ENCODE results near the gene MYMX. TPM values are rescaled to one million over a fixed set of nuclear protein-coding genes. Genes with fewer than 3 reads are reported as not detected.

MYMX gene
- total RNA-seq, 2 experiments from 2014 or later = not detected

DNA sequence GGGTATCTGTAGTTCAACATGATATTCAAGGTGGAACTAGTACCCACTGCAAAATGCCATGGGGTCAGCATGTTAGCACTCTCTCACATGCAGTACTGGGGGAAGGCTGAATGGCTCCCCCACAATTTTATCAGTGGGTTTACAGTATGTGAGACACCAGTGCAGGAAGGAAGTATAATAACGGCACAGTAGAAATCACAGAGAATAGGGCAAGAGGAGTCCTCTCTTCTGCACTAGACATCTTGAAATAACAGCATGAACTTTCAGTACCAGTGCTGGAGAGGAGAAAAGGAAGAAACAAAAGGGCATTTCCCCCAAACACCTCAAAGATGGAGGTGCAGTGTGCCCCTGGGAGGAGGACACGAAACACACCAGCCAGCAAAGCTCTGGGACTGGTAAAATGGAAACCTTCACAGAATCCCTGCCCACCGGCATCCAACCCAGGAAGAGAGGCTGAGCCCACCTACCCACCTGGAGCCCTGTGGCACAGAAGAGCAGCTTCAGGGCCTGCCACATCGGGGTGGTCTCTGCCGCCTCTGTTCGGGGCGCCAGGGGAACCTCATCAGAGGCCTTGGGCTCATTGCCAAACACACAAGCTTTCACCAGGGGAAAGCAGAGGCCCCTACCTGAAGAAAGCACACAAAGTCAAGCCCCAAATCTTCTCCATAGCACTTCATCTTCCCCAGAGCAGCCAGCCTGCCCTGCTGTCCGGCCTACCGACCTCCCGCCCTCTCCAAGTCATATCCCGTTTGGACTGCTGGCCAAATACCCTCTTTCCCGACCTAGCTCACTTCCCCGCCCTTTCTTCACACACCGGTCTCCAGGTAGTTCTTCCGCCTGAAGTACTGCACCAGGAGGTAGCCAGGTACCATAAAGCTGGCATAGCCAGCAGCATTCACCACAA lies 39.4 kb downstream of the MYMX start:
- peaks cover 70% of the 10 kb centered on the region for H3K36me3 Mint-ChIP-seq
- H3K4me3 Mint-ChIP-seq = peak overlapping the region; percentile 89
- peak overlapping the region; percentile 86 for H3K27ac Mint-ChIP-seq
- H3K9me3 Mint-ChIP-seq = no peaks in the 10 kb centered on the region
- DNase-seq = peak; percentile 50
- peaks cover 6% of the 10 kb centered on the region for H3K27me3 Mint-ChIP-seq
- peaks cover 67% of the 10 kb centered on the region for H3K4me1 Mint-ChIP-seq

DNA sequence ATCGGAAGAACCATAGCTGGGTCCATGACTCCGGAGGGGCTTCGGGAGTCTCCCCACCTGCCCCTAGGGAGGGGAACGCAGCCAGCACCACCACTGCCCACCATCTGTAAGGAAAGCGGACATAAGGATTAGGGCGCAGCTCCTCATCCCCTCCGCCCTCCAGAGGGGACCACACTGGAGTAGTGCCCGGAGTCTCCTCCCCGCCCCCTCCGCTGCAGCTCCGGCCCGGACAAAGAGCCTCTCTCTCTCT lies 40.0 kb downstream of the MYMX start:
- Mint-ChIP-seq H3K4me1 (peaks cover 65% of the 10 kb centered on the region), H3K27me3 (peaks cover 6% of the 10 kb centered on the region), H3K4me3 (peak overlapping the region; percentile 89)

DNA sequence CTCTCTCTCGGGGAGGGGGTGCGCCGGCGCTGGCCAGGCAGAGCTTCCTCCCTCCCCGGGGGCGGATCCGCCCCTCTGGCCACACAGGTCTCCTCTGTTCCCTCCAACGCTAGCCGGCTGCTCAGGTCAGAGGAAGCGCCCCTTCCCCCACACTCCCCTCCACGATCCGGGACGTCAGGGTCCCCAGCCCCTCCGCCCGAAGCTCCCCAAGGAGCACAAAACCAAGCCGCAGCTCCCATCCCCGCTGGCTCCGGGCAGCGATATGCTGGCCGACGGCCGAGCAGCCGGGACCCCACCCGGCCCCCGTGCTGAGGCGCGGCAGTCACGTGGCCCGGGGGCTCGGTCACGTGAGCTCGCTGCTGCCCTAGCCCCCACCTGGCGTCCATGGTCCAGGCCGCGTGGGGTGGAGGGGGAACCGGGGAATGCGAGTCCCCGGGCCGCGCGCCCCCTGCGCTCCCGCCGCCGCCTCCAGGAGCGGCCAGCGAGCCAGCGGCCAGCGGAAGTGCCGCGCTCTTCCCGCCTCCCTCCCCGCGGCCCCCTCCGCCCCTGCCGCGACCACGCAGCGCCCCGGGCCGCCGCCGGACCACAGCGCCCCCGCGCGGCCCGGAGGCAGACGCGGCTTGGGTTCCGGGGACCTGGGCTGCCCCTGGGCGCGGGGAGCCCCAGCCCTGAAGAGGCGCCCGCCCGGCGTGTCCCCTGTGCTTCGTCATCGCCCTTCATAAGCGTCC lies 40.5 kb downstream of the MYMX start, which contains the start of gene SLC35B2:
Gene SLC35B2 (minus strand): TSS at position 504 of the 728 bp plus-strand sequence. CDS start 118 bp downstream, at position 386.
- Mint-ChIP-seq H3K27ac (peak within 1 kb of the TSS; percentile 92), H3K4me1 (peaks cover 65% of the 10 kb centered on the region), H3K36me3 (peaks cover 60% of the 10 kb centered on the region), H3K27me3 (peaks cover 6% of the 10 kb centered on the region), H3K9me3 (no peaks in the 10 kb centered on the region), H3K4me3 (peak within 1 kb of the TSS; percentile 89)
- peak; percentile 82 for DNase-seq

More for the DNA sequence above, 40.0 kb downstream of the MYMX start:
- Mint-ChIP-seq H3K27ac (peak overlapping the region; percentile 86), H3K9me3 (no peaks in the 10 kb centered on the region), H3K36me3 (peaks cover 65% of the 10 kb centered on the region)
- DNase-seq = peak; percentile 46

- H3K4me3 Mint-ChIP-seq = peak overlapping the region; percentile 80
Observed at GRCh38 chr6:44257753-44258324, 41.1 kb downstream of the MYMX start.

GRCh38 chr6:44258325-44258863 lies 41.7 kb downstream of the MYMX start:
- no peaks in the 10 kb centered on the region for H3K9me3 Mint-ChIP-seq
- H3K4me1 Mint-ChIP-seq = peaks cover 65% of the 10 kb centered on the region
- H3K36me3 Mint-ChIP-seq = peaks cover 55% of the 10 kb centered on the region
- H3K4me3 Mint-ChIP-seq = peak overlapping the region; percentile 80
- DNase-seq = no peak
- peaks cover 6% of the 10 kb centered on the region for H3K27me3 Mint-ChIP-seq
- H3K27ac Mint-ChIP-seq = peak overlapping the region; percentile 92

More at GRCh38 chr6:44257753-44258324, 41.1 kb downstream of the MYMX start:
- Mint-ChIP-seq H3K4me1 (peaks cover 65% of the 10 kb centered on the region), H3K27me3 (peaks cover 6% of the 10 kb centered on the region), H3K27ac (peak overlapping the region; percentile 92), H3K36me3 (peaks cover 55% of the 10 kb centered on the region), H3K9me3 (no peaks in the 10 kb centered on the region)
- peak; percentile 17 for DNase-seq

- H3K4me3 Mint-ChIP-seq = peak overlapping the region; percentile 80
- H3K36me3 Mint-ChIP-seq = peaks cover 54% of the 10 kb centered on the region
- DNase-seq = no peak
- H3K27ac Mint-ChIP-seq = peak overlapping the region; percentile 92
- H3K4me1 Mint-ChIP-seq = peaks cover 65% of the 10 kb centered on the region
- no peaks in the 10 kb centered on the region for H3K9me3 Mint-ChIP-seq
- peaks cover 6% of the 10 kb centered on the region for H3K27me3 Mint-ChIP-seq
Observed at GRCh38 chr6:44258921-44259320, 42.2 kb downstream of the MYMX start.

DNA sequence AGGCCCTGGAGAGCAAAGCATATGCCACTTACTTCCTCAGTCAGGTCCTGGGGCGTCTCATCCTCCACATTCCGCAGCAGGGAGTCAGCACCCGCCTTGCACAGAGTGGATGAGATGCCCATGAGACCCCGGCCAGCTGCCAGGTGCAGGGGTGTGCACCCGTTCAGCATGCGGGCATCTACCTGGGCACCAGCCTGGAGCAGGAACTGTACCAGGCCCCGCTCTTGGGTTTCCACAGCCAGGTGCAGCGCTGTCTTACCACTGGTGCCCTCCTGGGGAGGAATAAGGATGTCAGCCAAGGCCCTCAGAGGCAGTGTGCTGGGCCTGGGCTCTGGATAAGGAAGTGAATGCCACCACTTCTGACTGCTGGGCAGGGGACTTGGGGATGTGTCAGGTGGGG lies 43.3 kb downstream of the MYMX start:
- no peak for DNase-seq
- peaks cover 52% of the 10 kb centered on the region for H3K36me3 Mint-ChIP-seq
- H3K4me3 Mint-ChIP-seq = no peak overlapping the region
- H3K9me3 Mint-ChIP-seq = no peaks in the 10 kb centered on the region
- no peaks in the 10 kb centered on the region for H3K27me3 Mint-ChIP-seq
- peaks cover 58% of the 10 kb centered on the region for H3K4me1 Mint-ChIP-seq
- H3K27ac Mint-ChIP-seq = no peak overlapping the region

- peak overlapping the region; percentile 2 for H3K4me3 Mint-ChIP-seq
- H3K36me3 Mint-ChIP-seq = peaks cover 46% of the 10 kb centered on the region
Observed at GRCh38 chr6:44260451-44261297, 43.9 kb downstream of the MYMX start.

GRCh38 chr6:44261581-44261980 lies 44.9 kb downstream of the MYMX start:
- H3K36me3 Mint-ChIP-seq = peaks cover 39% of the 10 kb centered on the region
- no peak overlapping the region for H3K27ac Mint-ChIP-seq
- H3K4me1 Mint-ChIP-seq = peaks cover 53% of the 10 kb centered on the region
- no peak overlapping the region for H3K4me3 Mint-ChIP-seq
- no peaks in the 10 kb centered on the region for H3K9me3 Mint-ChIP-seq
- DNase-seq = no peak
- H3K27me3 Mint-ChIP-seq = no peaks in the 10 kb centered on the region

More at GRCh38 chr6:44260451-44261297, 43.9 kb downstream of the MYMX start:
- Mint-ChIP-seq H3K27me3 (no peaks in the 10 kb centered on the region), H3K9me3 (no peaks in the 10 kb centered on the region), H3K27ac (peak overlapping the region; percentile 61), H3K4me1 (peaks cover 53% of the 10 kb centered on the region)
- no peak for DNase-seq

DNA sequence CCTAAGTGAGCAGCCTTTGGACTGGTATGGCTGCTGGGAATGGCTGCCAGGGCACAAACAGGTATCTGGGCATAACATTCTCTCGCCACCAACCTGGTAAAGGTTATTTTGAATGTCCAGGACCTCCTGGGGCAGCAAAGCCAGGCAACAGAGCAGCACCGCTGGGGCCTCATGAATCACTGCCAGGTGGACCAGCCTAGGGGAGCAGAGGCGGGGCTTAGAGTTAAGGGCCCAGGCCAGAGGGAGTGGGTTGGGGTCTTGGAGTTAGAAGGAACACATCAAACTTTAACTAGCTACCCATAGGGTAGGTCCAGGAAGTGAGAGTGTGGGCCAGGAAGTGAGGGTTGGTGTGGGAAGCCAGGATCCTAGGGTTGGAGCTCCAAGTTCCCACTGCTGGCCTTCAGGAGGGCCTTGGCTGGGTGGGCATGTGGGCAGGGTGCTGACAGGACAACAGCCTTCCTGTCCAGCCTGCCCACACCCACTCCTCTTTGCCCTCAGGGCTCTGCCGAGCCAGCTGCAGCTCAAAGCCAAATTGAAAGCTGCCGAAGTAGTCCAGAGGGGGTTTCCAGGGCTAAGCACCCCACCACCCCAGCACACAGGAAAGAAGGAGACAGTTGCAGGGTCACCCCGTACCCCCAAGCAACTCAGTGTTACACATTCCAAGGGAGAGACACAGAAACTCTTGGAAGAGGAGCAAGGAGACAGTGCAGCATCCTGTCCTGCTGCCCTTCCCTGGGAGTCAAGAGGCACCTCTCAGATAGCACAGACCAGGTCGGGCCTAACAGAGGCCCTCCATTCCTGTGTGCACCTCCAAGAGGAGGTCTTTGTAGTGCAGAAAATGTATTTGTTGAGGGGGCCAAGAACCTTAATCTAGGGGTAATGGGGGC lies 46.0 kb downstream of the MYMX start:
- peaks cover 36% of the 10 kb centered on the region for H3K36me3 Mint-ChIP-seq
- H3K9me3 Mint-ChIP-seq = no peaks in the 10 kb centered on the region
- H3K4me3 Mint-ChIP-seq = peak overlapping the region; percentile 97
- H3K27ac Mint-ChIP-seq = peak overlapping the region; percentile 95
- peaks cover 57% of the 10 kb centered on the region for H3K4me1 Mint-ChIP-seq
- H3K27me3 Mint-ChIP-seq = peaks cover 4% of the 10 kb centered on the region
- no peak for DNase-seq

- peak; percentile 45 for DNase-seq
- H3K4me3 Mint-ChIP-seq = peak overlapping the region; percentile 97
- peaks cover 50% of the 10 kb centered on the region for H3K4me1 Mint-ChIP-seq
- peaks cover 32% of the 10 kb centered on the region for H3K36me3 Mint-ChIP-seq
- H3K27ac Mint-ChIP-seq = peak overlapping the region; percentile 95
- peaks cover 6% of the 10 kb centered on the region for H3K27me3 Mint-ChIP-seq
- H3K9me3 Mint-ChIP-seq = no peaks in the 10 kb centered on the region
Observed at GRCh38 chr6:44263354-44264100, 46.8 kb downstream of the MYMX start.

- DNase-seq = peak; percentile 42
- peaks cover 50% of the 10 kb centered on the region for H3K4me1 Mint-ChIP-seq
- peak overlapping the region; percentile 97 for H3K4me3 Mint-ChIP-seq
- peaks cover 26% of the 10 kb centered on the region for H3K36me3 Mint-ChIP-seq
- peak overlapping the region; percentile 95 for H3K27ac Mint-ChIP-seq
- peaks cover 14% of the 10 kb centered on the region for H3K27me3 Mint-ChIP-seq
- no peaks in the 10 kb centered on the region for H3K9me3 Mint-ChIP-seq
Observed at GRCh38 chr6:44264154-44265006, 47.7 kb downstream of the MYMX start.

All from activated naive CD8-positive, alpha-beta T cell treated with anti-CD3 and anti-CD28 coated beads for 36 hours (primary cell).